ENCODE data around the gene GNAO1.

GNAO1 gene

GRCh38 chr16:56282451-56282850 lies 91.2 kb downstream of the GNAO1 start:
- Histone ChIP-seq H4K8ac (ENCODE audit: low read depth, low read length) (no peak overlapping the region), H2AFZ (ENCODE audit: low read length) (peak overlapping the region; percentile 21), H2BK12ac (ENCODE audit: low read length) (no peak overlapping the region), H3K23ac (ENCODE audit: low read depth, low read length, poor library complexity) (no peak overlapping the region), H2BK120ac (ENCODE audit: low read depth, low read length) (no peak overlapping the region), H4K91ac (ENCODE audit: low read depth, low read length, poor library complexity) (no peak overlapping the region), H3K9ac (ENCODE audit: low read depth, low read length, poor library complexity) (no peak overlapping the region), H3K79me1 (ENCODE audit: low read depth, low read length) (no peaks in the 10 kb centered on the region), H3K4me1 (ENCODE audit: control insufficient read depth in 2 of 2, insufficient read depth in 1 of 2, low read depth in 1 of 2, low read length in 2 of 2) (peaks cover 24 to 33% of the 10 kb centered on the region in 2 donors), H2BK5ac (ENCODE audit: low read length) (no peak overlapping the region), H3K4ac (ENCODE audit: low read length) (no peak overlapping the region), H3K14ac (ENCODE audit: low read length) (no peak overlapping the region), H3K27me3 (ENCODE audit: control insufficient read depth in 3 of 3, insufficient read depth in 3 of 3, low read depth in 1 of 3, low read length in 3 of 3) (no peaks in the 10 kb centered on the region), H3K4me2 (ENCODE audit: insufficient read depth, low read length, poor library complexity, severe bottlenecking) (no peak overlapping the region), H2BK15ac (ENCODE audit: low read length) (no peak overlapping the region), H3K27ac (replicated peaks; ENCODE audit: low read length) (no peak overlapping the region), H3K4me3 (ENCODE audit: low read length in 2 of 2) (no peak overlapping the region), H3K36me3 (replicated peaks in 1 of 2; ENCODE audit: control insufficient read depth in 2 of 2, insufficient read depth in 2 of 2, low read length in 2 of 2) (no peaks in the 10 kb centered on the region), H2AK5ac (ENCODE audit: low read depth, low read length) (no peak overlapping the region), H3K9me3 (replicated peaks in 1 of 2; ENCODE audit: control insufficient read depth in 2 of 2, insufficient read depth in 1 of 2, low read depth in 1 of 2, low read length in 2 of 2) (no peaks in the 10 kb centered on the region), H3K18ac (ENCODE audit: low read length) (no peak overlapping the region)
- WGBS, 2 donors (ENCODE audit: extremely low coverage in 2 of 2, insufficient read length in 2 of 2, insufficient replicate concordance in 1 of 2), result no CpG with 5 or more reads among the region's 3 CpGs
- no peak for DNase-seq (ENCODE audit: low spot score)

- H3K4me3 ChIP-seq (ENCODE audit: low read length in 2 of 2), result no peak overlapping the region
- WGBS, 2 donors (ENCODE audit: extremely low coverage in 2 of 2, insufficient read length in 2 of 2, insufficient replicate concordance in 1 of 2), result no CpG with 5 or more reads among the region's 2 CpGs
- H4K8ac ChIP-seq (ENCODE audit: low read depth, low read length), result no peak overlapping the region
- no peaks in the 10 kb centered on the region for H3K9me3 ChIP-seq (replicated peaks in 1 of 2; ENCODE audit: control insufficient read depth in 2 of 2, insufficient read depth in 1 of 2, low read depth in 1 of 2, low read length in 2 of 2)
- no peak overlapping the region for H2AFZ ChIP-seq (ENCODE audit: low read length)
- H3K4me1 ChIP-seq (ENCODE audit: control insufficient read depth in 2 of 2, insufficient read depth in 1 of 2, low read depth in 1 of 2, low read length in 2 of 2), result peaks cover 31 to 40% of the 10 kb centered on the region in 2 donors
- no peak overlapping the region for H3K23ac ChIP-seq (ENCODE audit: low read depth, low read length, poor library complexity)
- H3K18ac ChIP-seq (ENCODE audit: low read length), result peak overlapping the region; percentile 24
- H2BK5ac ChIP-seq (ENCODE audit: low read length), result no peak overlapping the region
- no peak overlapping the region for H3K9ac ChIP-seq (ENCODE audit: low read depth, low read length, poor library complexity)
- peak overlapping the region; percentile 5 for H2BK15ac ChIP-seq (ENCODE audit: low read length)
- no peak overlapping the region for H3K4ac ChIP-seq (ENCODE audit: low read length)
- H3K36me3 ChIP-seq (replicated peaks in 1 of 2; ENCODE audit: control insufficient read depth in 2 of 2, insufficient read depth in 2 of 2, low read length in 2 of 2), result no peaks in the 10 kb centered on the region
- H4K91ac ChIP-seq (ENCODE audit: low read depth, low read length, poor library complexity), result no peak overlapping the region
- H2AK5ac ChIP-seq (ENCODE audit: low read depth, low read length), result no peak overlapping the region
- H3K4me2 ChIP-seq (ENCODE audit: insufficient read depth, low read length, poor library complexity, severe bottlenecking), result no peak overlapping the region
- H3K27me3 ChIP-seq (ENCODE audit: control insufficient read depth in 3 of 3, insufficient read depth in 3 of 3, low read depth in 1 of 3, low read length in 3 of 3), result no peaks in the 10 kb centered on the region
- no peak overlapping the region for H2BK120ac ChIP-seq (ENCODE audit: low read depth, low read length)
- H3K79me1 ChIP-seq (ENCODE audit: low read depth, low read length), result no peaks in the 10 kb centered on the region
- H2BK12ac ChIP-seq (ENCODE audit: low read length), result no peak overlapping the region
- H3K14ac ChIP-seq (ENCODE audit: low read length), result no peak overlapping the region
- H3K27ac ChIP-seq (replicated peaks; ENCODE audit: low read length), result no peak overlapping the region
- no peak for DNase-seq (ENCODE audit: low spot score)
Measured at GRCh38 chr16:56284521-56284920, 93.2 kb downstream of the GNAO1 start.

GRCh38 chr16:56286809-56287208 lies 95.5 kb downstream of the GNAO1 start:
- no peaks in the 10 kb centered on the region for H3K36me3 ChIP-seq (replicated peaks in 1 of 2; ENCODE audit: control insufficient read depth in 2 of 2, insufficient read depth in 2 of 2, low read length in 2 of 2)
- no peak for DNase-seq (ENCODE audit: low spot score)
- H3K4ac ChIP-seq (ENCODE audit: low read length), result no peak overlapping the region
- peak overlapping the region; percentile 75 for H3K18ac ChIP-seq (ENCODE audit: low read length)
- no peak overlapping the region for H2AFZ ChIP-seq (ENCODE audit: low read length)
- H3K27ac ChIP-seq (replicated peaks; ENCODE audit: low read length), result no peak overlapping the region
- no peak overlapping the region for H3K4me3 ChIP-seq (ENCODE audit: low read length in 2 of 2)
- H3K23ac ChIP-seq (ENCODE audit: low read depth, low read length, poor library complexity), result peak overlapping the region; percentile 18
- no peak overlapping the region for H2BK15ac ChIP-seq (ENCODE audit: low read length)
- H3K79me1 ChIP-seq (ENCODE audit: low read depth, low read length), result no peaks in the 10 kb centered on the region
- peak overlapping the region; percentile 67 for H2BK120ac ChIP-seq (ENCODE audit: low read depth, low read length)
- no peak overlapping the region for H3K4me2 ChIP-seq (ENCODE audit: insufficient read depth, low read length, poor library complexity, severe bottlenecking)
- no peak overlapping the region for H2BK12ac ChIP-seq (ENCODE audit: low read length)
- H4K8ac ChIP-seq (ENCODE audit: low read depth, low read length), result no peak overlapping the region
- no peak overlapping the region for H3K14ac ChIP-seq (ENCODE audit: low read length)
- H3K9ac ChIP-seq (ENCODE audit: low read depth, low read length, poor library complexity), result no peak overlapping the region
- H3K27me3 ChIP-seq (ENCODE audit: control insufficient read depth in 3 of 3, insufficient read depth in 3 of 3, low read depth in 1 of 3, low read length in 3 of 3), result no peaks in the 10 kb centered on the region
- peak overlapping the region; percentile 27 for H2AK5ac ChIP-seq (ENCODE audit: low read depth, low read length)
- no CpG with 5 or more reads among the region's 7 CpGs for WGBS, 2 donors (ENCODE audit: extremely low coverage in 2 of 2, insufficient read length in 2 of 2, insufficient replicate concordance in 1 of 2)
- no peaks in the 10 kb centered on the region for H3K9me3 ChIP-seq (replicated peaks in 1 of 2; ENCODE audit: control insufficient read depth in 2 of 2, insufficient read depth in 1 of 2, low read depth in 1 of 2, low read length in 2 of 2)
- peaks cover 31 to 41% of the 10 kb centered on the region in 2 donors for H3K4me1 ChIP-seq (ENCODE audit: control insufficient read depth in 2 of 2, insufficient read depth in 1 of 2, low read depth in 1 of 2, low read length in 2 of 2)
- H2BK5ac ChIP-seq (ENCODE audit: low read length), result peak overlapping the region; percentile 73
- H4K91ac ChIP-seq (ENCODE audit: low read depth, low read length, poor library complexity), result no peak overlapping the region

GRCh38 chr16:56288019-56288418 lies 96.7 kb downstream of the GNAO1 start:
- H2BK12ac ChIP-seq (ENCODE audit: low read length), result no peak overlapping the region
- H3K4ac ChIP-seq (ENCODE audit: low read length), result no peak overlapping the region
- no peaks in the 10 kb centered on the region for H3K36me3 ChIP-seq (replicated peaks in 1 of 2; ENCODE audit: control insufficient read depth in 2 of 2, insufficient read depth in 2 of 2, low read length in 2 of 2)
- no CpG with 5 or more reads among the region's 7 CpGs for WGBS, 2 donors (ENCODE audit: extremely low coverage in 2 of 2, insufficient read length in 2 of 2, insufficient replicate concordance in 1 of 2)
- no peak overlapping the region for H2BK120ac ChIP-seq (ENCODE audit: low read depth, low read length)
- H3K4me2 ChIP-seq (ENCODE audit: insufficient read depth, low read length, poor library complexity, severe bottlenecking), result no peak overlapping the region
- H3K23ac ChIP-seq (ENCODE audit: low read depth, low read length, poor library complexity), result no peak overlapping the region
- peak overlapping the region; percentile 18 for H2AK5ac ChIP-seq (ENCODE audit: low read depth, low read length)
- H3K27ac ChIP-seq (replicated peaks; ENCODE audit: low read length), result no peak overlapping the region
- H3K4me3 ChIP-seq (ENCODE audit: low read length in 2 of 2), result no peak overlapping the region
- no peak overlapping the region for H2BK5ac ChIP-seq (ENCODE audit: low read length)
- no peak for DNase-seq (ENCODE audit: low spot score)
- H3K14ac ChIP-seq (ENCODE audit: low read length), result no peak overlapping the region
- no peak overlapping the region for H3K9ac ChIP-seq (ENCODE audit: low read depth, low read length, poor library complexity)
- no peak overlapping the region for H4K91ac ChIP-seq (ENCODE audit: low read depth, low read length, poor library complexity)
- H2AFZ ChIP-seq (ENCODE audit: low read length), result peak overlapping the region; percentile 37
- H3K79me1 ChIP-seq (ENCODE audit: low read depth, low read length), result no peaks in the 10 kb centered on the region
- no peaks in the 10 kb centered on the region for H3K9me3 ChIP-seq (replicated peaks in 1 of 2; ENCODE audit: control insufficient read depth in 2 of 2, insufficient read depth in 1 of 2, low read depth in 1 of 2, low read length in 2 of 2)
- H2BK15ac ChIP-seq (ENCODE audit: low read length), result no peak overlapping the region
- peaks cover 22 to 29% of the 10 kb centered on the region in 2 donors for H3K4me1 ChIP-seq (ENCODE audit: control insufficient read depth in 2 of 2, insufficient read depth in 1 of 2, low read depth in 1 of 2, low read length in 2 of 2)
- peak overlapping the region; percentile 1 for H3K18ac ChIP-seq (ENCODE audit: low read length)
- no peak overlapping the region for H4K8ac ChIP-seq (ENCODE audit: low read depth, low read length)
- no peaks in the 10 kb centered on the region for H3K27me3 ChIP-seq (ENCODE audit: control insufficient read depth in 3 of 3, insufficient read depth in 3 of 3, low read depth in 1 of 3, low read length in 3 of 3)
